Neuronal stem cell (in vitro differentiated cells): Measurements from ENCODE around the gene C17orf113.

Source experiments
- DNase-seq: peaks from one replicate; pipeline ENCODE4 v3.0.0-alpha.2; 2013; ENCODE audit warnings: low spot score
- H2AFZ ChIP-seq: one replicate; pipeline ENCODE4 v1.6.1; 2013; ENCODE audit warnings: mild to moderate bottlenecking, low read length, inconsistent platforms
- H2AK5ac ChIP-seq: 2 replicates; pipeline ENCODE4 v1.6.1; 2013; ENCODE audit warnings: low read depth, mild to moderate bottlenecking, inconsistent platforms, low read length, moderate library complexity, mixed read lengths
- H2BK120ac ChIP-seq: 2 replicates; pipeline ENCODE4 v1.6.1; 2013; ENCODE audit warnings: low read depth, mild to moderate bottlenecking, inconsistent platforms, low read length, moderate library complexity, mixed read lengths
- H2BK12ac ChIP-seq: one replicate; pipeline ENCODE4 v1.6.1; 2013; ENCODE audit warnings: low read length, inconsistent platforms
- H2BK15ac ChIP-seq: 2 replicates; pipeline ENCODE4 v1.6.1; 2013; ENCODE audit warnings: mild to moderate bottlenecking, low read length, inconsistent platforms, mixed read lengths
- H2BK5ac ChIP-seq: one replicate; pipeline ENCODE4 v1.6.1; 2013; ENCODE audit warnings: inconsistent platforms, mild to moderate bottlenecking, low read length, moderate library complexity
- H3K14ac ChIP-seq: one replicate; pipeline ENCODE4 v1.6.1; 2013; ENCODE audit warnings: low read length, inconsistent platforms
- H3K18ac ChIP-seq: 2 replicates; pipeline ENCODE4 v1.6.1; 2013; ENCODE audit warnings: low read length, inconsistent platforms
- H3K23ac ChIP-seq: 2 replicates; pipeline ENCODE4 v1.6.1; 2013; ENCODE audit warnings: low read depth, mild to moderate bottlenecking, mixed read lengths, low read length, inconsistent platforms; ENCODE audit not compliant: poor library complexity
- H3K27ac ChIP-seq: replicated peaks from 3 replicates; pipeline ENCODE4 v1.5.1; 2013; ENCODE audit warnings: low read length, inconsistent platforms
- H3K27me3 ChIP-seq, 3 experiments: 2 replicates each; pipeline ENCODE4 v1.6.1; 2013; ENCODE audit warnings: low read length in 3 of 3, mild to moderate bottlenecking in 2 of 3, inconsistent platforms in 1 of 3, low read depth in 1 of 3, mixed read lengths in 1 of 3, moderate library complexity in 1 of 3; ENCODE audit not compliant: control insufficient read depth in 3 of 3, insufficient read depth in 3 of 3
- H3K36me3 ChIP-seq, 2 donors: replicated peaks in 1 of 2; 2 replicates each; pipeline ENCODE4 v1.6.1; 2013; ENCODE audit warnings: low read length in 2 of 2; ENCODE audit not compliant: control insufficient read depth in 2 of 2, insufficient read depth in 2 of 2
- H3K4ac ChIP-seq: 2 replicates; pipeline ENCODE4 v1.6.1; 2013; ENCODE audit warnings: inconsistent platforms, mild to moderate bottlenecking, low read length, moderate library complexity
- H3K4me1 ChIP-seq, 2 donors: 1 replicate in 1 of 2; 2 replicates in 1 of 2; pipeline ENCODE4 v1.6.1; 2013; ENCODE audit warnings: low read length in 2 of 2, low read depth in 1 of 2; ENCODE audit not compliant: control insufficient read depth in 2 of 2, insufficient read depth in 1 of 2
- H3K4me2 ChIP-seq: one replicate; pipeline ENCODE4 v1.6.1; 2013; ENCODE audit warnings: mild to moderate bottlenecking, low read length, inconsistent platforms; ENCODE audit not compliant: insufficient read depth, poor library complexity, severe bottlenecking
- H3K4me3 ChIP-seq, 2 donors: 2 replicates each; pipeline ENCODE4 v1.5.1; 2013; ENCODE audit warnings: low read length in 2 of 2, mild to moderate bottlenecking in 2 of 2, inconsistent platforms in 1 of 2, moderate library complexity in 1 of 2
- H3K79me1 ChIP-seq: one replicate; pipeline ENCODE4 v1.6.1; 2013; ENCODE audit warnings: low read depth, mild to moderate bottlenecking, inconsistent platforms, low read length, moderate library complexity
- H3K9ac ChIP-seq: one replicate; pipeline ENCODE4 v1.6.1; 2013; ENCODE audit warnings: mild to moderate bottlenecking, low read depth, low read length, inconsistent platforms; ENCODE audit not compliant: poor library complexity
- H3K9me3 ChIP-seq, 2 donors: replicated peaks in 1 of 2; 2 replicates each; pipeline versions ENCODE3 to v1.6.1; 2013; ENCODE audit warnings: low read length in 2 of 2, mild to moderate bottlenecking in 2 of 2, inconsistent platforms in 1 of 2, low read depth in 1 of 2, mixed read lengths in 1 of 2, moderate library complexity in 1 of 2; ENCODE audit not compliant: control insufficient read depth in 2 of 2, insufficient read depth in 1 of 2
- H4K8ac ChIP-seq: one replicate; pipeline ENCODE4 v1.6.1; 2013; ENCODE audit warnings: low read depth, mild to moderate bottlenecking, inconsistent platforms, low read length, moderate library complexity
- H4K91ac ChIP-seq: one replicate; pipeline ENCODE4 v1.6.1; 2013; ENCODE audit warnings: low read length, low read depth, mild to moderate bottlenecking, inconsistent platforms; ENCODE audit not compliant: poor library complexity
- WGBS, 2 donors: extraction: QIAGEN DNeasy Blood & Tissue Kit; methylation state at CpG; one replicate each; pipeline ENCODE4 v1.1.7; 2013; ENCODE audit warnings: missing lambda C conversion rate in 2 of 2, mixed read lengths in 1 of 2; ENCODE audit not compliant: insufficient read length in 2 of 2, insufficient replicate concordance in 1 of 2; ENCODE audit errors: extremely low coverage in 2 of 2; 5-methylcytosine and 5-hydroxymethylcytosine counted together

Gene C17orf113

GRCh38 chr17:42034059-42034458 lies 16.3 kb downstream of the C17orf113 start:
- H3K18ac ChIP-seq, result no peak overlapping the region
- DNase-seq, result no peak

GRCh38 chr17:42031584-42031983 lies 18.8 kb downstream of the C17orf113 start:
- no CpG with 5 or more reads among the region's 6 CpGs for WGBS, 2 donors
- no peak overlapping the region for H2AFZ ChIP-seq
- DNase-seq, result no peak
- H4K8ac ChIP-seq, result no peak overlapping the region
- no peak overlapping the region for H3K14ac ChIP-seq
- no peaks in the 10 kb centered on the region for H3K27me3 ChIP-seq
- no peaks in the 10 kb centered on the region for H3K36me3 ChIP-seq
- no peaks in the 10 kb centered on the region for H3K9me3 ChIP-seq
- H3K79me1 ChIP-seq, result no peaks in the 10 kb centered on the region
- H2AK5ac ChIP-seq, result no peak overlapping the region
- peak overlapping the region; percentile 63 for H3K9ac ChIP-seq
- H2BK120ac ChIP-seq, result no peak overlapping the region
- no peak overlapping the region for H3K27ac ChIP-seq
- H4K91ac ChIP-seq, result no peak overlapping the region
- no peak overlapping the region for H3K23ac ChIP-seq
- H2BK15ac ChIP-seq, result no peak overlapping the region
- no peak overlapping the region for H2BK5ac ChIP-seq
- no peak overlapping the region for H3K4me2 ChIP-seq
- no peak overlapping the region for H3K4ac ChIP-seq
- H3K18ac ChIP-seq, result no peak overlapping the region
- peaks cover 18 to 33% of the 10 kb centered on the region in 2 donors for H3K4me1 ChIP-seq
- H2BK12ac ChIP-seq, result no peak overlapping the region
- H3K4me3 ChIP-seq, result peak overlapping the region in 1 of 2 donors; percentile 37

More at GRCh38 chr17:42034059-42034458, 16.3 kb downstream of the C17orf113 start:
- H3K9ac ChIP-seq, result no peak overlapping the region
- H3K36me3 ChIP-seq, result no peaks in the 10 kb centered on the region
- no peaks in the 10 kb centered on the region for H3K79me1 ChIP-seq
- H2BK12ac ChIP-seq, result no peak overlapping the region
- H3K4me2 ChIP-seq, result no peak overlapping the region
- no peak overlapping the region for H3K27ac ChIP-seq
- H4K91ac ChIP-seq, result peak overlapping the region; percentile 67
- H2BK120ac ChIP-seq, result no peak overlapping the region
- H4K8ac ChIP-seq, result no peak overlapping the region
- WGBS, 2 donors, result no CpG with 5 or more reads among the region's 6 CpGs
- no peaks in the 10 kb centered on the region for H3K27me3 ChIP-seq
- no peak overlapping the region for H2BK15ac ChIP-seq
- peak overlapping the region; percentile 6 for H2AK5ac ChIP-seq
- H3K14ac ChIP-seq, result no peak overlapping the region
- no peaks in the 10 kb centered on the region for H3K9me3 ChIP-seq
- no peak overlapping the region for H3K23ac ChIP-seq
- H3K4ac ChIP-seq, result no peak overlapping the region
- H3K4me1 ChIP-seq, result peaks cover 6 to 26% of the 10 kb centered on the region in 2 donors
- no peak overlapping the region for H3K4me3 ChIP-seq
- H2AFZ ChIP-seq, result peak overlapping the region; percentile 45
- no peak overlapping the region for H2BK5ac ChIP-seq

GRCh38 chr17:42028791-42029127 lies 21.6 kb downstream of the C17orf113 start:
- whole genome bisulfite sequencing, 2 donors, result no CpG with 5 or more reads among the region's 7 CpGs
- Histone ChIP-seq H3K27me3 (no peaks in the 10 kb centered on the region), H3K27ac (no peak overlapping the region)

GRCh38 chr17:42027961-42028790 lies 22.2 kb downstream of the C17orf113 start:
- H2BK12ac ChIP-seq, result no peak overlapping the region
- H3K27me3 ChIP-seq, result no peaks in the 10 kb centered on the region
- no peak for DNase-seq
- no peaks in the 10 kb centered on the region for H3K9me3 ChIP-seq
- peak overlapping the region; percentile 75 for H3K9ac ChIP-seq
- H2AK5ac ChIP-seq, result peak overlapping the region; percentile 96
- H3K4me1 ChIP-seq, result peaks cover 20 to 41% of the 10 kb centered on the region in 2 donors
- H4K8ac ChIP-seq, result no peak overlapping the region
- no peak overlapping the region for H2BK120ac ChIP-seq
- H3K14ac ChIP-seq, result peak overlapping the region; percentile 12
- H3K36me3 ChIP-seq, result peaks cover 11 to 22% of the 10 kb centered on the region in 2 donors
- H2AFZ ChIP-seq, result peak overlapping the region; percentile 86
- H3K79me1 ChIP-seq, result peaks cover 2% of the 10 kb centered on the region
- H4K91ac ChIP-seq, result no peak overlapping the region
- no CpG with 5 or more reads among the region's 19 CpGs for WGBS, 2 donors
- H3K23ac ChIP-seq, result no peak overlapping the region
- peak overlapping the region in 1 of 2 donors; percentile 18 for H3K4me3 ChIP-seq
- no peak overlapping the region for H3K4me2 ChIP-seq
- H3K18ac ChIP-seq, result peak overlapping the region; percentile 88
- H2BK5ac ChIP-seq, result peak overlapping the region; percentile 42
- H2BK15ac ChIP-seq, result peak overlapping the region; percentile 77
- no peak overlapping the region for H3K4ac ChIP-seq
- H3K27ac ChIP-seq, result peak overlapping the region; percentile 55

More at GRCh38 chr17:42028791-42029127, 21.6 kb downstream of the C17orf113 start:
- no peaks in the 10 kb centered on the region for H3K79me1 ChIP-seq
- no peak overlapping the region for H2BK12ac ChIP-seq
- H3K23ac ChIP-seq, result no peak overlapping the region
- no peak overlapping the region for H3K4ac ChIP-seq
- H3K4me3 ChIP-seq, result no peak overlapping the region
- H3K4me1 ChIP-seq, result peaks cover 20 to 42% of the 10 kb centered on the region in 2 donors
- H2BK15ac ChIP-seq, result no peak overlapping the region
- no peak overlapping the region for H2BK120ac ChIP-seq
- H3K9ac ChIP-seq, result no peak overlapping the region
- peak overlapping the region; percentile 46 for H3K18ac ChIP-seq
- no peak for DNase-seq
- no peaks in the 10 kb centered on the region for H3K9me3 ChIP-seq
- H2BK5ac ChIP-seq, result no peak overlapping the region
- peak overlapping the region; percentile 86 for H2AFZ ChIP-seq
- H3K36me3 ChIP-seq, result peaks cover 6 to 16% of the 10 kb centered on the region in 2 donors
- H3K4me2 ChIP-seq, result no peak overlapping the region
- H4K91ac ChIP-seq, result no peak overlapping the region
- H2AK5ac ChIP-seq, result peak overlapping the region; percentile 31
- H3K14ac ChIP-seq, result no peak overlapping the region
- H4K8ac ChIP-seq, result no peak overlapping the region
